PC-3 (cell line): ENCODE measurements around the gene PCBP3. TPM values are rescaled to one million over a fixed set of nuclear protein-coding genes. Genes with fewer than 3 reads are reported as not detected.
"Not testable (repeated sequence)": the region's sequence is repeated elsewhere in the genome, so short reads cannot be mapped to it uniquely, and the experiment has no call there.

Source experiments
- ATAC-seq: fragments of 200-7000 bp; cut with Tn5 transposase; 2 replicates; pipeline ENCODE4 v1.9.1; 2020; ENCODE audit warnings: mild to moderate bottlenecking, moderate library complexity
- BruUV-seq: library from RNA; stranded (reverse); fragments of 400-500 nt; replicated peaks from 2 replicates; lab custom pipeline; 2021; lab: Mats Ljungman, UMichigan
- CTCF ChIA-PET: fragments of 300-600 bp; sonication (Branson Sonifier 250); formaldehyde crosslinking; loops from one replicate; lab custom pipeline; 2022; ENCODE audit warnings: antibody characterized with exemption; lab: Charles Lee
- POLR2A ChIA-PET: fragments of 300-600 bp; sonication (Branson Sonifier 250); formaldehyde crosslinking; loops from one replicate; lab custom pipeline; 2022; ENCODE audit warnings: antibody characterized with exemption; ENCODE audit not compliant: unreplicated experiment; lab: Charles Lee
- DNase-seq: peaks from one replicate; pipeline ENCODE4 v3.0.0-alpha.2; 2015
- H2AFZ ChIP-seq: fragments of 300-600 bp; sonication (generic); 2 replicates; pipeline ENCODE4 v1.6.0; 2016; ENCODE audit warnings: antibody characterized with exemption, low read length
- H3F3A ChIP-seq: fragments of 300-600 bp; sonication (generic); one replicate; pipeline ENCODE4 v1.6.0; 2017; ENCODE audit warnings: antibody characterized with exemption, low read length, control low read depth, mild to moderate bottlenecking; ENCODE audit not compliant: unreplicated experiment
- H3K27ac ChIP-seq: fragments of 300-600 bp; sonication (generic); 2 replicates; pipeline ENCODE4 v1.5.1; 2016; ENCODE audit warnings: mild to moderate bottlenecking, low read length
- H3K27me3 ChIP-seq: fragments of 300-600 bp; sonication (generic); 2 replicates; pipeline ENCODE4 v1.6.1; 2016; ENCODE audit warnings: low read length, mixed read lengths
- H3K36me3 ChIP-seq: fragments of 300-600 bp; sonication (generic); 2 replicates; pipeline ENCODE4 v1.6.1; 2016; ENCODE audit warnings: low read depth, mixed run types, low read length, mixed read lengths
- H3K4me1 ChIP-seq: fragments of 300-600 bp; sonication (generic); 2 replicates; pipeline ENCODE4 v1.5.1; 2016; ENCODE audit warnings: low read length; ENCODE audit not compliant: insufficient read depth
- H3K4me2 ChIP-seq: fragments of 300-600 bp; sonication (generic); 2 replicates; pipeline ENCODE4 v1.6.0; 2016; ENCODE audit warnings: low read length
- H3K4me3 ChIP-seq: fragments of 300-600 bp; sonication (generic); 2 replicates; pipeline ENCODE4 v1.5.1; 2016; ENCODE audit warnings: mild to moderate bottlenecking, low read length, mixed read lengths
- H3K79me2 ChIP-seq: fragments of 300-600 bp; sonication (generic); 2 replicates; pipeline ENCODE4 v1.6.1; 2017; ENCODE audit warnings: low read length, mixed read lengths
- H3K9ac ChIP-seq: fragments of 300-600 bp; sonication (generic); 2 replicates; pipeline ENCODE4 v1.6.0; 2016; ENCODE audit warnings: mild to moderate bottlenecking, low read length
- H3K9me2 ChIP-seq: fragments of 300-600 bp; sonication (generic); replicated peaks from 2 replicates; pipeline ENCODE4 v1.6.1; 2016; ENCODE audit warnings: mixed run types, low read length, mixed read lengths
- H3K9me3 ChIP-seq: fragments of 300-600 bp; sonication (generic); 2 replicates; pipeline ENCODE4 v1.6.1; 2016; ENCODE audit warnings: low read length, mixed read lengths
- H4K20me1 ChIP-seq: fragments of 300-600 bp; sonication (generic); 2 replicates; pipeline ENCODE4 v1.6.1; 2016; ENCODE audit warnings: low read length, mixed read lengths
- EZH2 ChIP-seq: fragments of 300-600 bp; sonication (generic); IDR thresholded peaks from one replicate; pipeline ENCODE4 v1.6.1; 2017; ENCODE audit warnings: antibody characterized with exemption, mild to moderate bottlenecking, low read length; ENCODE audit not compliant: unreplicated experiment
- EZH2phosphoT487 ChIP-seq: fragments of 300-600 bp; sonication (generic); IDR thresholded peaks from 2 replicates; pipeline ENCODE4 v1.6.1; 2018; ENCODE audit warnings: mild to moderate bottlenecking, antibody characterized with exemption, low read length, borderline replicate concordance
- intact Hi-C: fragments of 100-400 bp; cut with micrococcal nuclease; formaldehyde crosslinking; loops from 2 replicates; pipeline ENCODE4 v1.9.0; 2023
- total RNA-seq: library from RNA; depleted of rRNA; stranded (reverse); fragments of >200 nt; gene quantifications from 2 replicates; pipeline ENCODE4 v1.2.3, GENCODE V29; 2014
- TF ChIP-seq, protein P1 (sequence below): fragments of 300-600 bp; sonication (generic); conservative IDR thresholded peaks from 2 replicates; pipeline ENCODE4 v1.5.1; 2017; ENCODE audit warnings: antibody characterized with exemption, low read depth, mild to moderate bottlenecking, low read length

The PCBP3 gene
- total RNA-seq, 1 experiment from 2014 or later: 2.4 TPM

DNA sequence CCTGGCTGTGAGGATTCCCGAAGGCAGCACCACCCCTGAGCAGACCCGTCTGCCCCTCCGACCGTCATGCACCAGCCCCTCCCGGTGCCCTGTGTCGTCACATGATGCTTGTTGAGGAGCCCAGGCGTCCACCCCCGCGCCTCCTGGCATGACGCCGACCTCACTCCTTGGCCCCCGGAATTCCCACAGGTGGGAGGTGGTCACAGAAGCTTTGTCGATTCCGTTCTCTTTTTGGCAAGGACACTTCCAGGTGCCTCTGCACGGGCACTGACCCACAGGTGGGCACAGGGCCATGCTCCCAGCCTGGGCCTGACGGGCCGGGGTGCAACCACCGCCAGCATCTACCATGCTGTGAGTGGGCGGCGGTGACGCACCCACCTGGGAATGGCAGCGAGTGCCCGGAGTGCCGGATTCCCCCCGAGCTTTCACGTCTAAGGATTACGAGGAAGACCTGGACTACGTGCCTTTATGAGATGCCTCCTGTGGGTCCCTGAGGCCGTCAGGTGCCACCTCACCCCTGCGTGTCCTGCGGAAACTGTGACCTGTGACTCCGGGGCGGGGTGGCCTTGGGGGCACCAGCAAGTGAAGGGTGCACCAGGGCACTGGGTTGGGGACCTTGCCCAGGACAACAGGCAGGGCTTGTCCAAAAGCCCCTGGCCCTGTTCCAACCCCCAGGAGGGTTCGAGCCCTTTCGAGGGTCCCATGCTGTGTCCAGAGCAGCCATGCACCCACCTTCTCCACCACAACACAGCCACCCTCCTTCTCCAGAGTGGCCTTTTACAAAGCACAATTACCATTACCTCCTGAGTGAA is 306.6 kb downstream of the PCBP3 start:
- Histone ChIP-seq H3K4me1 (peaks cover 14% of the 10 kb centered on the region), H3K9ac (no peak overlapping the region), H3K4me3 (peak overlapping the region; percentile 31; the same call in 1 of the 2 replicates), H3K36me3 (no peaks in the 10 kb centered on the region), H3K79me2 (no peaks in the 10 kb centered on the region), H3K9me2 (no peaks in the 10 kb centered on the region), H3K9me3 (no peaks in the 10 kb centered on the region), H2AFZ (peak overlapping the region; percentile 66), H4K20me1 (no peaks in the 10 kb centered on the region), H3K4me2 (peak overlapping the region; percentile 52), H3K27ac (no peak overlapping the region), H3F3A (no peaks in the 10 kb centered on the region), H3K27me3 (peaks cover 16% of the 10 kb centered on the region)
- ATAC-seq (peak; percentile 8), DNase-seq (no peak)
- CTCF ChIA-PET: no interaction called here
- intact Hi-C loops: no loop called here
- POLR2A ChIA-PET: no interaction called here
- no TSS peak for BruUV-seq
- TF ChIP-seq EZH2 (no peak), EZH2phosphoT487 (no peak)

DNA sequence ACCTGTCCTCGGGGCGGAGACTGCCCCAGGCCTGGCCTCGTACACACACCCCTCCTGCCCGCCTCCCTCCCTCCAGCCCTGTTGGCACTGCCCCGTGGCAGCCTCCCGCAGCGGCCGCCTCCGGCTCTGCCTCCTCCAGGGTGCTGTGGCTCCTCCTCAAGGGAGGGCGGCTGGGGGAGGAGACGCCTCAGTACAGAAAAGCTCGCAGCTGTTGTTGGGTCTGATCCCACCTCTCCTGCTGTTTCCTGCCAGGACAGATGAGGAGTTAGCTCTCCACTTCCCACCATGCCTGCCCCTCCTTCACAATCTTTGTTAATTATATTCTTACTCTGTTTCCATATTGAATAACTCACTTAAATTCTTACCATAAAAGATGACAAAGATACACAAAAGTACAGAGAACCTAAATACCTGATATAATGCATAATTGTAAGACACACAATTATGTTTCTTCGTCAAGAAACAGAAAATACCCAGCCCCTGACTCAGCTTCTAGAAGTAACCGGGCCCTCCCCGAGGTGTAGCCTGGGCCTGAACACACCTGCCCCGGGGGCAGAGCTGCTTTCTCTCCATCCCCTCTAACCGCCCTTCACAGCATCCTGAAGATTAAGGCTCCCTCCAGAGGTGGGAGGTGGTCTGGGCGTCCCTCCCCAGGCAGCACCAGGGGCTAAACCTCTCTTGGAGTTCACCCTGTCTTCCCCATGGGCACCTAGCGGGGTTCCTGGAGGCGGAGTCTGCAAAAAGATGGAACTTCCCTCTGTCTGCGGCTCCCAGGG is 307.4 kb downstream of the PCBP3 start:
- Histone ChIP-seq H3K27ac (no peak overlapping the region), H2AFZ (peak overlapping the region; percentile 66), H3K4me2 (peak overlapping the region; percentile 52), H3F3A (no peaks in the 10 kb centered on the region), H3K9me2 (no peaks in the 10 kb centered on the region), H3K4me1 (peaks cover 14% of the 10 kb centered on the region), H3K27me3 (peaks cover 16% of the 10 kb centered on the region), H3K4me3 (peak overlapping the region; percentile 31; the same call in 1 of the 2 replicates), H3K79me2 (no peaks in the 10 kb centered on the region), H3K9ac (no peak overlapping the region), H3K9me3 (no peaks in the 10 kb centered on the region), H3K36me3 (no peaks in the 10 kb centered on the region), H4K20me1 (no peaks in the 10 kb centered on the region)
- ChIA-PET POLR2A (no interaction called here), CTCF (no interaction called here)
- DNase-seq: peak; percentile 76
- no peak for TF ChIP-seq EZH2phosphoT487
- no peak for TF ChIP-seq EZH2
- TF ChIP-seq, protein P1, sequence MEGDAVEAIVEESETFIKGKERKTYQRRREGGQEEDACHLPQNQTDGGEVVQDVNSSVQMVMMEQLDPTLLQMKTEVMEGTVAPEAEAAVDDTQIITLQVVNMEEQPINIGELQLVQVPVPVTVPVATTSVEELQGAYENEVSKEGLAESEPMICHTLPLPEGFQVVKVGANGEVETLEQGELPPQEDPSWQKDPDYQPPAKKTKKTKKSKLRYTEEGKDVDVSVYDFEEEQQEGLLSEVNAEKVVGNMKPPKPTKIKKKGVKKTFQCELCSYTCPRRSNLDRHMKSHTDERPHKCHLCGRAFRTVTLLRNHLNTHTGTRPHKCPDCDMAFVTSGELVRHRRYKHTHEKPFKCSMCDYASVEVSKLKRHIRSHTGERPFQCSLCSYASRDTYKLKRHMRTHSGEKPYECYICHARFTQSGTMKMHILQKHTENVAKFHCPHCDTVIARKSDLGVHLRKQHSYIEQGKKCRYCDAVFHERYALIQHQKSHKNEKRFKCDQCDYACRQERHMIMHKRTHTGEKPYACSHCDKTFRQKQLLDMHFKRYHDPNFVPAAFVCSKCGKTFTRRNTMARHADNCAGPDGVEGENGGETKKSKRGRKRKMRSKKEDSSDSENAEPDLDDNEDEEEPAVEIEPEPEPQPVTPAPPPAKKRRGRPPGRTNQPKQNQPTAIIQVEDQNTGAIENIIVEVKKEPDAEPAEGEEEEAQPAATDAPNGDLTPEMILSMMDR: no peak
- BruUV-seq: no TSS peak
- intact Hi-C loops: no loop called here
- ATAC-seq: peak; percentile 96

DNA sequence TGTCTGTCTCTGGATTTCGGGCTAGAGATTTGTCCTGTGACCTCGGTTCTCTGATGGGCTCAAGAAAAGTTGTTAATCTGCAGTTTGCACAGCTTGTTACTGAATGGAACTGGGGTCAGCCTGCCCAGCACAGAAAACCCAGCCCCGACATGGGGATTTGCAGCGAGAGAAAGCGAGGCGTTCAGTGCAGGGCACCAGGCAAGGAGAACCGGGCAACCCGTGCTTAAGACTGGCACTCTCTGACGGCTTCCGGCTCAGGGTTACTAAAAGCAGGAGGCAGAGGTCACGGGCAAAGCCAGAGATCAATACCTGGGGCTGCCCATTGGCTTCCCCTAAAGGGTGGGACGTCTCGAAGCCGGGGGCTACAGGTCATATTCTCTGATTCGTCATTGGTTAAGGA is 308.2 kb downstream of the PCBP3 start:
- ChIA-PET POLR2A (no interaction called here), CTCF (no interaction called here)
- Histone ChIP-seq H3F3A (no peaks in the 10 kb centered on the region), H3K9me2 (no peaks in the 10 kb centered on the region), H3K27me3 (peaks cover 16% of the 10 kb centered on the region), H3K4me2 (no peak overlapping the region), H2AFZ (no peak overlapping the region), H3K9me3 (no peaks in the 10 kb centered on the region), H4K20me1 (no peaks in the 10 kb centered on the region), H3K4me3 (no peak overlapping the region), H3K27ac (no peak overlapping the region), H3K79me2 (no peaks in the 10 kb centered on the region), H3K36me3 (no peaks in the 10 kb centered on the region), H3K9ac (no peak overlapping the region), H3K4me1 (peaks cover 14% of the 10 kb centered on the region)
- DNase-seq: no peak
- no peak for ATAC-seq
- no TSS peak for BruUV-seq
- intact Hi-C loops: no loop called here
- TF ChIP-seq EZH2 (no peak), EZH2phosphoT487 (no peak)
- TF ChIP-seq, protein P1: no peak

DNA sequence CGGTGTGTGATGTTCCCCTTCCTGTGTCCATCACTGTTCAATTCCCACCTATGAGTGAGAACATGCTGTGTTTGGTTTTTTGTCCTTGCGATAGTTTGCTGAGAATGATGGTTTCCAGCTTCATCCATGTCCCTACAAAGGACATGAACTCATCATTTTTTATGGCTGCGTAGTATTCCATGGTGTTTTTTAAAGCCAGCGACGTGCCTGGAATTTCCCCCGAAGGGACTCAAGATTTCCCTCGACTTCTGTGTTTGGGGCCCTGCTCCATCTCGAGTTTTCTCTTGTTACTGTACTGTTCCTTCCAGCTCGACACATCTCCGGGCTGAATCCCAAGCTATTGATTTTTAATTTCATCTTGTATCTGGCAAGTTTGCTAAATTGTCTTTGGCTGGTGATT is 309.0 kb downstream of the PCBP3 start:
- H3K4me2 ChIP-seq, H3K9me3 ChIP-seq, H3K9me2 ChIP-seq, H3K27ac ChIP-seq, H3K4me3 ChIP-seq, H3K79me2 ChIP-seq, CTCF ChIA-PET, ATAC-seq, BruUV-seq, POLR2A ChIA-PET, H3K9ac ChIP-seq, H4K20me1 ChIP-seq, H2AFZ ChIP-seq, DNase-seq, H3K36me3 ChIP-seq, intact Hi-C loops, H3F3A ChIP-seq: not testable (repeated sequence)
- H3K27me3 ChIP-seq: peaks cover 23% of the 10 kb centered on the region
- H3K4me1 ChIP-seq: peaks cover 14% of the 10 kb centered on the region
